GM12878 (cell line): ENCODE results near the gene RNASEH2A. TPM values are rescaled to one million over a fixed set of nuclear protein-coding genes. Genes with fewer than 3 reads are reported as not detected.

ENCODE experiments used
- ATAC-seq: fragments of 200-7000 bp; cut with Tn5 transposase; 3 replicates; pipeline ENCODE4 v1.9.1; 2020; ENCODE audit warnings: mild to moderate bottlenecking, moderate library complexity
- BruUV-seq: library from RNA; stranded (reverse); fragments of 400-500 nt; replicated peaks from 2 replicates; lab custom pipeline; 2021; lab: Mats Ljungman, UMichigan
- CTCF ChIA-PET: fragments of 300-600 bp; sonication (Branson Sonifier 250); formaldehyde crosslinking; extraction: SDS; loops from one replicate; lab custom pipeline; 2021; ENCODE audit warnings: inconsistent platforms; lab: Yijun Ruan, JAX
- POLR2A ChIA-PET: fragments of 350-600 bp; formaldehyde crosslinking; extraction: SDS; loops from one replicate; lab custom pipeline; 2021; ENCODE audit warnings: inconsistent platforms; lab: Charles Lee
- RAD21 ChIA-PET: fragments of 300-600 bp; sonication (Branson Sonifier 250); formaldehyde crosslinking; loops from one replicate; lab custom pipeline; 2023; ENCODE audit warnings: antibody characterized with exemption; ENCODE audit not compliant: unreplicated experiment; lab: Charles Lee
- SMC1A ChIA-PET: fragments of 300-600 bp; sonication (Branson Sonifier 250); formaldehyde crosslinking; loops from one replicate; lab custom pipeline; 2023; ENCODE audit not compliant: unreplicated experiment, uncharacterized antibody; lab: Charles Lee
- DNase-seq: peaks from one replicate; pipeline ENCODE4 v3.0.0-alpha.2; 2011; ENCODE audit warnings: low read depth, low spot score
- FAIRE-seq: peaks from 3 replicates; lab custom pipeline; 2011; peaks lifted over from hg19 to GRCh38; lab: Jason Lieb, UNC
- H2AFZ ChIP-seq: 2 replicates; pipeline ENCODE4 v1.6.0; 2011; ENCODE audit warnings: low read depth, low read length, control low read depth; ENCODE audit not compliant: control insufficient read depth
- H3K27ac ChIP-seq: 2 replicates; pipeline ENCODE4 v1.5.1; 2011; ENCODE audit warnings: control low read depth; ENCODE audit not compliant: control insufficient read depth, insufficient read depth
- H3K27me3 ChIP-seq, 2 experiments: replicated peaks in 1 of 2; 2 replicates each; pipeline versions ENCODE4 v1.6.0 to v1.6.1; 2011; ENCODE audit warnings: low read length in 1 of 2; ENCODE audit not compliant: control insufficient read depth in 2 of 2, insufficient read depth in 2 of 2
- H3K36me3 ChIP-seq, 2 experiments: 2 replicates each; pipeline ENCODE4 v1.5.1; 2011; ENCODE audit warnings: low read length in 1 of 2; ENCODE audit not compliant: control insufficient read depth in 2 of 2, insufficient read depth in 2 of 2
- H3K4me1 ChIP-seq: 2 replicates; pipeline ENCODE4 v1.6.1; 2011; ENCODE audit warnings: mild to moderate bottlenecking, low read length, moderate library complexity, mixed read lengths; ENCODE audit not compliant: control insufficient read depth, insufficient read depth
- H3K4me2 ChIP-seq: 2 replicates; pipeline ENCODE4 v1.6.0; 2011; ENCODE audit warnings: control low read depth; ENCODE audit not compliant: control insufficient read depth, insufficient read depth
- H3K4me3 ChIP-seq: fragments of 200-600 bp; sonication (generic); 2 replicates; pipeline ENCODE4 v1.5.1; 2016
- H3K79me2 ChIP-seq: 2 replicates; pipeline ENCODE4 v1.6.0; 2011; ENCODE audit warnings: low read length; ENCODE audit not compliant: control insufficient read depth, insufficient read depth
- H3K9ac ChIP-seq: 2 replicates; pipeline ENCODE4 v1.8.0; 2011; ENCODE audit warnings: low read length, control low read depth, mixed read lengths; ENCODE audit not compliant: control insufficient read depth, insufficient read depth
- H3K9me3 ChIP-seq: replicated peaks from 3 replicates; pipeline ENCODE4 v1.5.1; 2011; ENCODE audit warnings: mild to moderate bottlenecking, low read length; ENCODE audit not compliant: control insufficient read depth, insufficient read depth
- H4K20me1 ChIP-seq: 2 replicates; pipeline ENCODE4 v1.6.0; 2011; ENCODE audit not compliant: control insufficient read depth, insufficient read depth
- ASH2L ChIP-seq: fragments of 300-600, 200-600 bp; sonication (generic); IDR thresholded peaks from 2 replicates; pipeline ENCODE4 v1.6.1; 2017; ENCODE audit warnings: low read depth, mild to moderate bottlenecking, borderline replicate concordance
- CHD4 ChIP-seq: fragments of 200-600 bp; sonication (generic); IDR thresholded peaks from 2 replicates; pipeline ENCODE4 v1.6.1; 2016; ENCODE audit warnings: mild to moderate bottlenecking
- E2F4 ChIP-seq: IDR thresholded peaks from 2 replicates; pipeline ENCODE4 v1.6.1; 2012; ENCODE audit warnings: low read depth, low read length, improper control_type of control experiment
- ESRRA ChIP-seq: IDR thresholded peaks from 2 replicates; pipeline ENCODE4 v1.6.1; 2012; ENCODE audit warnings: mild to moderate bottlenecking, low read length, improper control_type of control experiment
- HCFC1 ChIP-seq: fragments of 150-350 bp; IDR thresholded peaks from 2 replicates; pipeline ENCODE4 v1.6.1; 2014; ENCODE audit warnings: low read length
- KAT2A ChIP-seq: conservative IDR thresholded peaks from 2 replicates; pipeline ENCODE4 v1.6.1; 2011; ENCODE audit warnings: low read depth, low read length; ENCODE audit not compliant: control insufficient read depth
- NKRF ChIP-seq: fragments of 450-650 bp; conservative IDR thresholded peaks from 2 replicates; pipeline ENCODE4 v1.6.1; 2017; ENCODE audit warnings: mild to moderate bottlenecking, moderate library complexity
- RFX5 ChIP-seq: IDR thresholded peaks from 2 replicates; pipeline ENCODE4 v1.6.1; 2011; ENCODE audit warnings: low read depth, low read length, improper control_type of control experiment
- SKIL ChIP-seq: fragments of 450-650 bp; IDR thresholded peaks from 2 replicates; pipeline ENCODE4 v1.6.1; 2017; ENCODE audit warnings: mild to moderate bottlenecking, low read depth, inconsistent platforms; ENCODE audit not compliant: poor library complexity, severe bottlenecking
- SMAD1 ChIP-seq: fragments of 450-650 bp; IDR thresholded peaks from 2 replicates; pipeline ENCODE4 v1.6.1; 2018; ENCODE audit warnings: mild to moderate bottlenecking, low read depth; ENCODE audit not compliant: partially characterized antibody
- STAT3 ChIP-seq: IDR thresholded peaks from 2 replicates; pipeline ENCODE4 v1.6.1; 2011; ENCODE audit warnings: low read depth, low read length, improper control_type of control experiment
- TCF3 ChIP-seq: IDR thresholded peaks from 2 replicates; pipeline ENCODE4 v1.6.1; 2012; ENCODE audit warnings: low read depth, mild to moderate bottlenecking, low read length, borderline replicate concordance; ENCODE audit not compliant: insufficient read depth
- ZNF24 ChIP-seq: fragments of 450-650 bp; IDR thresholded peaks from 2 replicates; pipeline ENCODE4 v1.6.1; 2017; ENCODE audit warnings: antibody characterized with exemption, mild to moderate bottlenecking
- ZNF384 ChIP-seq: IDR thresholded peaks from 2 replicates; pipeline ENCODE4 v1.6.1; 2012; ENCODE audit warnings: low read depth, mild to moderate bottlenecking, low read length, improper control_type of control experiment, borderline replicate concordance
- WGBS: methylation state at CpG from one replicate; pipeline ENCODE4 v1.1.6; 2016; ENCODE audit warnings: low lambda C conversion rate; ENCODE audit not compliant: insufficient replicate concordance, insufficient coverage; ENCODE audit errors: missing lambda C conversion rate; 5-methylcytosine and 5-hydroxymethylcytosine counted together
- in situ Hi-C: fragments of 300-500 bp; cut with MboI; formaldehyde crosslinking; loops from 9 replicates; pipeline ENCODE4 v1.14.3; 2018; ENCODE audit warnings: mixed read lengths
- intact Hi-C: fragments of 100-400 bp; cut with micrococcal nuclease; formaldehyde crosslinking; loops from one replicate; pipeline ENCODE4 v1.14.2; 2022; ENCODE audit not compliant: unreplicated experiment
- polyA plus RNA-seq, 11 experiments: library from polyadenylated mRNA; depleted of rRNA in 4 of 11; unstranded in 6 of 11; stranded (reverse) in 5 of 11; fragments of >200 nt; fragmentation: Nextera tagmentation in 4 of 11; fragmentation: Illumina TruSeq in 1 of 11; extraction: Ambion mirVana in 4 of 11; extraction: Trizol in 1 of 11; gene quantifications; 1 replicate in 1 of 11; 2 replicates in 10 of 11; pipeline versions ENCODE4 v1.2.1 to v1.2.3, GENCODE V29; 2011 to 2016; ENCODE audit warnings: inconsistent platforms in 2 of 11, missing spikeins in 2 of 11, low read depth in 1 of 11
- total RNA-seq, 4 experiments: library from RNA; depleted of rRNA in 3 of 4; stranded (reverse); fragments of >200 nt in 3 of 4; fragmentation: Illumina TruSeq in 1 of 4; extraction: Trizol in 1 of 4; gene quantifications; 2 replicates each; pipeline versions ENCODE4 v1.2.1 to v1.2.3, GENCODE V29; 2013 to 2021

RNASEH2A gene
- total and polyA plus RNA-seq, 10 of the 15 experiments (the other 5 are each of a cell fraction or from before 2014, with no cell fraction given), result 17.4 to 103 (median 40.4) TPM

DNA sequence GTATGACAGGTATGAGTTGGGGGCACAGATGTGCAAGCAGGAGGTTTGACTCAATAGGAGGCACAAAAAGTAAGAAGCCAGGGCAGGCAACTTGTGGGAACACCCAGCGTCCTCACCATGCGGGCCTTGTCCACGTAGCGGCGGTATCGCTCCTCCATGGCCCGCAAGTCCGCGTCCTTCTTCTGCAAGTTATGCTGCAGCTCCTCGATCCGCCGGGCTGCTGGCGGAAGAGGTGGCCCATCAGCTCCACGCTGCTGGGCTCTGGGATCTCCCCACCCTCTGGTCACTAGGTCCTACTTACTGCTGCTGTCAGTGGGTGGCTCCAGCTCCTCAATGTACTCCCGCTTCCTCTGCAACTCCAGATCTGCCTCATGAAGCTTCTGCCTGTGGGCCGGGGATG lies 41.7 kb upstream of the RNASEH2A start:
- H4K20me1 ChIP-seq, result no peaks in the 10 kb centered on the region
- CTCF ChIA-PET, result interaction anchor here (0.7 to 17.0 kb wide), 12 partner anchors 9 to 236 kb away, joined by 3 to 426 read pairs (median 8); partner anchors contain the start of genes JUNB, PRDX2, RNASEH2A and THSD8

More for the DNA sequence above, 41.7 kb upstream of the RNASEH2A start:
- no peak for ATAC-seq
- H2AFZ ChIP-seq, result no peak overlapping the region
- ChIA-PET SMC1A (interaction anchor here (0.7 to 4.6 kb wide), 5 partner anchors 13 to 795 kb away, joined by 3 to 61 read pairs (median 12); partner anchors contain the start of gene THSD8), RAD21 (interaction anchor here (0.7 to 9.0 kb wide), 9 partner anchors 8 to 124 kb away, joined by 3 to 76 read pairs (median 5); partner anchors contain the start of gene RNASEH2A), POLR2A (interaction anchor here (0.7 to 1.9 kb wide), 3 partner anchors 31 to 205 kb away, joined by 4 to 7 read pairs (median 4); no protein-coding TSS in a partner anchor)
- H3K4me1 ChIP-seq, result no peaks in the 10 kb centered on the region; the same call in 1 of the 2 replicates
- no peaks in the 10 kb centered on the region for H3K36me3 ChIP-seq
- BruUV-seq, result no TSS peak
- no peak for DNase-seq
- no peak for FAIRE-seq
- H3K4me2 ChIP-seq, result no peak overlapping the region
- 89% methylated on average over 16 of the region's 16 CpGs for WGBS
- H3K9ac ChIP-seq, result no peak overlapping the region
- H3K4me3 ChIP-seq, result no peak overlapping the region
- H3K79me2 ChIP-seq, result no peaks in the 10 kb centered on the region
- H3K27ac ChIP-seq, result no peak overlapping the region
- no peaks in the 10 kb centered on the region for H3K9me3 ChIP-seq
- intact Hi-C loops (no loop called here), in situ Hi-C loops (loop anchor here (5.0 kb wide), 2 partner anchors 33 to 83 kb away; no protein-coding TSS in a partner anchor)
- TF ChIP-seq ZNF24, result no peak
- no peak for TF ChIP-seq NKRF
- no peak for TF ChIP-seq ASH2L
- TF ChIP-seq CHD4, result no peak
- no peak for TF ChIP-seq ESRRA
- no peak for TF ChIP-seq RFX5
- no peak for TF ChIP-seq SMAD1
- no peak for TF ChIP-seq E2F4
- no peak for TF ChIP-seq KAT2A
- TF ChIP-seq HCFC1, result no peak
- TF ChIP-seq TCF3, result no peak
- no peak for TF ChIP-seq STAT3
- TF ChIP-seq ZNF384, result no peak
- no peak for TF ChIP-seq SKIL
- H3K27me3 ChIP-seq, result no peaks in the 10 kb centered on the region; a peak in 1 of 4 replicates
